IPS-NIHi7 (cell line): Measurements from ENCODE around the gene MAGEA6.
A peak's percentile ranks its signal among the peaks of the same experiment; 100 is the strongest.
"Not testable (repeated sequence)": the region's sequence is repeated elsewhere in the genome, so short reads cannot be mapped to it uniquely, and the experiment has no call there.

Experiments used
- DNase-seq: peaks from one replicate; pipeline ENCODE4 v3.0.0; 2012; ENCODE audit warnings: mixed read lengths; ENCODE audit errors: extremely low spot score

MAGEA6 gene, protein sequence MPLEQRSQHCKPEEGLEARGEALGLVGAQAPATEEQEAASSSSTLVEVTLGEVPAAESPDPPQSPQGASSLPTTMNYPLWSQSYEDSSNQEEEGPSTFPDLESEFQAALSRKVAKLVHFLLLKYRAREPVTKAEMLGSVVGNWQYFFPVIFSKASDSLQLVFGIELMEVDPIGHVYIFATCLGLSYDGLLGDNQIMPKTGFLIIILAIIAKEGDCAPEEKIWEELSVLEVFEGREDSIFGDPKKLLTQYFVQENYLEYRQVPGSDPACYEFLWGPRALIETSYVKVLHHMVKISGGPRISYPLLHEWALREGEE

GRCh38 chrX:152769549-152770289, at the start of gene MAGEA6:
MAGEA6 (minus strand) TSS chrX:152769689; CDS start chrX:152767650, 2,039 bp downstream.
- DNase-seq: not testable (repeated sequence)

GRCh38 chrX:152819266-152819665, 49.8 kb upstream of the MAGEA6 start:
- DNase-seq: no peak

GRCh38 chrX:152818356-152818755, 48.9 kb upstream of the MAGEA6 start:
- no peak for DNase-seq

GRCh38 chrX:152817078-152817764, 47.7 kb upstream of the MAGEA6 start:
- peak; percentile 24 for DNase-seq

- DNase-seq: no peak
Measured at GRCh38 chrX:152814048-152814447, 44.6 kb upstream of the MAGEA6 start.

DNA sequence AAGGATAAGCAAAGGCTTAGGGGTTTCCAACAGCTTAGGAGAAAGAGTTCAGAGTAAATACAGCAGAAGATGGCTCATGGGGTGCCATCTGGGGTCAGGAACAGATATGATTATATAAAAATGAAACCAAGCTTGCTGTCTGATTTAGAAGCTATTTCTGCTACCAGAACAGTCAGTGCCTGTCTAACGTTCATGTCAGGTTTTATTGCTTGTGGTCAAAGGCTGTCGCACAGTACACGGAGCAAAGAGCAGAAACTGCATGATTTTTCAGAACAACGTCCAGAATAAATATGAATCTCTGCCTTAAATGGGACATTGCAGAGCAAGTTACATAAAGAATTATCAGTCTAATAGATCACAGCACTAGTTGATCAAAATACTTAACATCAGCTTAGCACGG, 43.7 kb upstream of the MAGEA6 start:
- no peak for DNase-seq

- no peak for DNase-seq
Measured at GRCh38 chrX:152810403-152810802, 40.9 kb upstream of the MAGEA6 start.

DNA sequence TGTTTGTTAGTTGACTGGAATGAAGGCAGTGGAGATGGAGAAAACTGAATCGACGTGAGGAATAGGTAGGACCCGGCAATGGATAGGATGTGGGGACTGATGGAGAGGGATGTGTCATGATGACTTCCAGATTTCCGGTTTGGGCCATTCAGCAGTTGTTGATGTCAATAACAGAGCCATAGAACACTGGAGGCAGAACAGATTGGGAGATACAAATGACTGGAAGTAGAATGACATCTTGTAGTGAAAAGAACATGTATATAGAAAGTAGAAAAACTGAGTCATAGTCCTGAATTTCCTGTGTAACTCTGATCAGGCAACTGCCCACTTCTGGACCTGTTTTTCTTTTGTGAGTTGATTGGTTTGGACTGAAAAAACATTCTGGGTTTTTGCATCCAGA, 36.5 kb upstream of the MAGEA6 start:
- no peak for DNase-seq

DNA sequence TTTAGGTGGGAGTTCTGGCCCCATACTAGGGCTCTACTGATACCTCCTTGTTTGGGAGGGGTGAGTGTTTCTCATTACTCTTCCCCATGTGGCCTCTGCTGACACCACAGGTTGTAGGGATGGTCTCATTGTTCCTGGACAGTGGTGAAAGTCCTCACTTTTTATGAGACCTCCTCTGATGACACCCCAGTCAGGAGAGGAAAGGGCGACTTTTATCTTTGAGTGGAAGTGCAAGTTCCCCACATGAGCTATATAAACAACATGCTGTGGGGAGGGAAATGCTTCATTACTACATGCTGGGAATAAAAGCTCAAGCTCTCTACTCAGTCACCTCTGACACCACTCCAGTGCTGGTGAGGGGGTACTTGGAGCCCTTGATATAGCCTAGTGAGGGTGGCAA, 29.5 kb upstream of the MAGEA6 start:
- DNase-seq: no peak

- not testable (repeated sequence) for DNase-seq
Measured at GRCh38 chrX:152787062-152787461, 17.6 kb upstream of the MAGEA6 start.

GRCh38 chrX:152766562-152766961, 2.9 kb downstream of the MAGEA6 start:
- DNase-seq: not testable (repeated sequence)

GRCh38 chrX:152761582-152761981, 7.9 kb downstream of the MAGEA6 start:
- DNase-seq: not testable (repeated sequence)

DNA sequence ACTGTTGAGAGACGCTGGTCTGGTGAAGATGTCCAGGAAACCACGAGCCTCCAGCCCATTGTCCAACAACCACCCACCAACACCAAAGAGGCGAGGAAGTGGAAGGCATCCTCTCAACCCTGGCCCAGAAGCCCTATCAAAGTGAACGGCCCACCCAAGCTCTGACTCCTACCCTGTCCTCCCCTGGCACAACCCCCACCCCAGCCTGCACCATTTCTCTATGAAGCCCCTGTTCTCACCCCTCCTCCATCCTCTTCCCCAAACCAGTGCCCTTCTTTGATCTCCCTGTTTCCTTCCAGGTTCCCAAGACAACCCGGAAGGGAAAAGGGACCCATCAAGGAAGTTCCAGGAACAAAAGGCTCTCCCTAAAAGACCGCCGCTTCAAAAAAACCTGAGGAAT, 9.9 kb downstream of the MAGEA6 start:
- not testable (repeated sequence) for DNase-seq

- DNase-seq: not testable (repeated sequence)
Measured at GRCh38 chrX:152758918-152759317, 10.6 kb downstream of the MAGEA6 start, which contains the start of gene CSAG3. CSAG3 (plus strand) TSS chrX:152759218.

- not testable (repeated sequence) for DNase-seq
Measured at GRCh38 chrX:152754871-152755270, 14.6 kb downstream of the MAGEA6 start.

DNA sequence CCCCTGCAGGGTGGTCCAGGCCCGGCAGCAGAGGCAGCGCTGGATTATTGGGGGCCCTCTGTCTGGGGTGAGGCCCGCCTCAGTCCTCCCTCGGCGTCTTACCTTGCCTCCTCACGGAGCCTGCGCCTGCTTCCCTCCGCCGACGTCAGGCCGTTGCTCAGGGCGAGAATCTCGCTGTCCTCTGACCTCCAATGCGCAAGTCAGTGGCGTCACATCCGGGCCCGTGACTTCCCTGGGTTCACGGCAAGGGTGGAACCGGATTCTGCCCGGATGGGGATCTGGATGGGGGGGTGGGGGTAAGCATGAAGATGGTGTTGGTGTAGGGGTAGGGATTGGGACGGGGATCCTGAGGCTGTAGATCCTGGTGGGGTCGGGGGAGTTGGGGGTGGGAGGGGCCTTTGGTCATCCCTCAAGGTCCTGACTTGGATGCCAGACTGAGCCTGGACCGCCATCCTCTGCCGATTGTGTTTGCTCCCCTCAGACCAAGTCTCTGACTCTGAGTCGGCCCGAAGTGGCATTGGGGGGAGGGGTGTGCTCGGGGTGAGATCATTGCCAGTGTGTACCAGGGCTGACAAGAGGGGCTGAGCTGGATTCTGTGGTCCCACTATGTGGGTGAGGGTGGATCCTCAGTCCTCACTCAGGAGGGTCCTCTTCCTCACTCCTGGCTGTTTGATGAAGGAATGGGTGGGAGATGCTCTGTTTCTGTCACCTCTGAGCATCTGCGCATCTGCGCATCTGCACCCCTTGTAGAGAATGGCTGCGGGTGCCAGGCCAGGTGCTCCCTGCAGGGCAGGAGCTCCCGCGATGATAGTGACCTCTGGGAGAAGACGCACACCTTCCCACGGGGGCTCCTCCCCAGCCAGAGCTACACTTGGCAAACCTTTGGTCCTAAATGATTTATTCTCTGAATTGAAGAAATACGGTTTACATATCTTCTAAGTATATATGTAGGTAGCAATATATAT, 15.5 kb downstream of the MAGEA6 start, which contains the start of gene MAGEA2:
MAGEA2 (minus strand) TSS at position 157 of the 965 bp plus-strand sequence. CDS start 2,479 bp downstream, outside the sequence.
- DNase-seq: not testable (repeated sequence)

DNA sequence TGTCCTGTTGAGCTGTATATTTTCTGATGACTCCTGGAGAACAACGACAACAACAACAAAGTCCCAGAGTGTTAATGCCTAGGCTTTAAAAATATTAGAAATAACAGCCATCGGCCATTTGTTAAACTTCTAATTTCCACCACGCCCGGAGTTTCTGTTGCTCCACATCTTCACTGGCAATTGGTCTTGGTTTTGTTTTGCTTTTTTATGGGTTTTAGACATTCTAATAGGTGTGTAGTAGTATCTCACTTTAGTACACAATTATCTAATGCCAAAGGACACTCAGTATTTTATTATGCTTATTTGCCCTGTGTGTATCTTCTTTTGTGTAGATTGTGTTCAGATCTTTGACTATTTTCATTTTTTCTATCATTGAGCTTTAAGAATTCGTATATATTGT, 30.9 kb downstream of the MAGEA6 start:
- no peak for DNase-seq

DNA sequence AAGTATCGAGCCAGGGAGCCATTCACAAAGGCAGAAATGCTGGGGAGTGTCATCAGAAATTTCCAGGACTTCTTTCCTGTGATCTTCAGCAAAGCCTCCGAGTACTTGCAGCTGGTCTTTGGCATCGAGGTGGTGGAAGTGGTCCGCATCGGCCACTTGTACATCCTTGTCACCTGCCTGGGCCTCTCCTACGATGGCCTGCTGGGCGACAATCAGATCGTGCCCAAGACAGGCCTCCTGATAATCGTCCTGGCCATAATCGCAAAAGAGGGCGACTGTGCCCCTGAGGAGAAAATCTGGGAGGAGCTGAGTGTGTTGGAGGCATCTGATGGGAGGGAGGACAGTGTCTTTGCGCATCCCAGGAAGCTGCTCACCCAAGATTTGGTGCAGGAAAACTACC, 33.0 kb downstream of the MAGEA6 start:
- DNase-seq: not testable (repeated sequence)

DNA sequence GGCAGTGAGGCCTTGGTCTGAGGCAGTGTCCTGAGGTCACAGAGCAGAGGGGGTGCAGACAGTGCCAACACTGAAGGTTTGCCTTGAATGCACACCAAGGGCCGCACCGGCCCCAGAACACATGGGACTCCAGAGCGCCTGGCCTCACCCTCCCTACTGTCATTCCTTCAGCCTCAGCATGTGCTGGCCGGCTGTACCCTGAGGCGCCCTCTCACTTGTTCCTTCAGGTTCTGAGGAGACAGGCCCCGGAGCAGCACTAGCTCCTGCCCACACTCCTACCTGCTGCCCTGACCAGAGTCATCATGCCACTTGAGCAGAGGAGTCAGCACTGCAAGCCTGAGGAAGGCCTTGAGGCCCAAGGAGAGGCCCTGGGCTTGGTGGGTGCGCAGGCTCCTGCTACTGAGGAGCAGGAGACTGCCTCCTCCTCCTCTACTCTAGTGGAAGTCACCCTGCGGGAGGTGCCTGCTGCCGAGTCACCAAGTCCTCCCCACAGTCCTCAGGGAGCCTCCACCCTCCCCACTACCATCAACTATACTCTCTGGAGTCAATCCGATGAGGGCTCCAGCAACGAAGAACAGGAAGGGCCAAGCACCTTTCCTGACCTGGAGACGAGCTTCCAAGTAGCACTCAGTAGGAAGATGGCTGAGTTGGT, 33.5 kb downstream of the MAGEA6 start:
- DNase-seq: no peak

GRCh38 chrX:152735101-152735500, 34.4 kb downstream of the MAGEA6 start:
- no peak for DNase-seq
